Heart right ventricle (tissue), 16 donors: Measurements from ENCODE around the gene RCBTB2. TPM values are rescaled to one million over a fixed set of nuclear protein-coding genes. Genes with fewer than 3 reads are reported as not detected.

Source experiments
- ATAC-seq, 8 donors: fragments of 200-7000 bp; cut with Tn5 transposase; one replicate each; pipeline ENCODE4 v1.9.1; 2020; ENCODE audit warnings: mild to moderate bottlenecking in 8 of 8, moderate library complexity in 8 of 8, moderate number of reproducible peaks in 1 of 8
- DNase-seq, 2 donors: peaks; one replicate each; pipeline ENCODE4 v3.0.0-alpha.2; 2020
- H3K27ac ChIP-seq, 10 donors: fragments of 200-600 bp; sonication (generic) in 2 of 10; one replicate each; pipeline versions ENCODE4 v1.5.0 to v1.8.0; 2020 to 2022; ENCODE audit warnings: mild to moderate bottlenecking in 3 of 10
- H3K27me3 ChIP-seq, 7 donors: fragments of 200-600 bp; one replicate each; pipeline ENCODE4 v1.8.0; 2021 to 2022; ENCODE audit warnings: mild to moderate bottlenecking in 2 of 7
- H3K36me3 ChIP-seq, 9 donors: fragments of 200-600 bp; sonication (generic) in 1 of 9; one replicate each; pipeline versions ENCODE4 v1.5.0 to v1.8.0; 2020 to 2022; ENCODE audit warnings: mild to moderate bottlenecking in 2 of 9
- H3K4me1 ChIP-seq, 9 donors: fragments of 200-600 bp; sonication (generic) in 1 of 9; one replicate each; pipeline versions ENCODE4 v1.5.0 to v1.8.0; 2020 to 2022; ENCODE audit warnings: mild to moderate bottlenecking in 4 of 9
- H3K4me3 ChIP-seq, 10 donors: fragments of 200-600 bp; sonication (generic) in 2 of 10; one replicate each; pipeline versions ENCODE4 v1.5.0 to v1.8.0; 2020 to 2022; ENCODE audit warnings: mild to moderate bottlenecking in 7 of 10, moderate library complexity in 2 of 10
- H3K9me3 ChIP-seq, 11 donors: fragments of 200-600 bp in 10 of 11; sonication (generic) in 2 of 11; one replicate each; pipeline versions ENCODE4 v1.5.0 to v1.8.0; 2013 to 2022; ENCODE audit warnings: mild to moderate bottlenecking in 2 of 11, control low read depth in 1 of 11, moderate library complexity in 1 of 11
- CTCF ChIP-seq, 9 donors: fragments of 200-600 bp; sonication (generic) in 2 of 9; IDR thresholded peaks; one replicate each; pipeline versions ENCODE4 v1.5.0 to v1.8.0; 2021 to 2022; ENCODE audit warnings: antibody characterized with exemption in 9 of 9, mild to moderate bottlenecking in 5 of 9, moderate library complexity in 1 of 9
- WGBS, 2 donors: extraction: QIAGEN DNeasy Blood & Tissue Kit; methylation state at CpG; one replicate each; pipeline ENCODE4 v1.1.7; 2013; ENCODE audit warnings: inconsistent platforms in 1 of 2; 5-methylcytosine and 5-hydroxymethylcytosine counted together
- intact Hi-C, 10 donors: fragments of 100-400 bp; cut with DNase I; formaldehyde crosslinking; loops; one replicate each; pipeline versions ENCODE4 v1.11.1 to v1.14.2; 2022
- polyA plus RNA-seq, 2 donors: library from polyadenylated mRNA; stranded (reverse); fragments of 200-250 nt; gene quantifications; one replicate each; pipeline ENCODE4 v1.2.3, GENCODE V29; 2013
- total RNA-seq, 10 donors: library from RNA; stranded (reverse); fragmentation: NEBNext Ultra II Directional in 3 of 10; extraction: Animal tissue kit (Norgen Biotek cat#: 25700) in 3 of 10; gene quantifications; one replicate each; pipeline versions ENCODE4 v1.2.1 to v1.2.4, GENCODE V29; 2021 to 2023
- donor health status: Arrhythmogenic right ventricular cardiomyopathy.
- donor health status: ischemic (EF 13 %, LVEDD 7.1; RV severe dilation, severe dysfunction).
- donor health status: healthy with polysubstance abuse.
- donor health status: DM: no; HTN: yes; CAD: no.
- donor health status: DM: no; HTN: no; CAD: no.
- donor health status: ischemic (EF 25% LVEDD 6.9; RV normal size, moderate dysfunction).
- donor health status: ischemic (EF 25% LVEDD 5.7; RV mildly dilated, moderate dysfunction).
- donor health status: healthy.
- donor health status: DM: yes; HTN: yes; CAD: no.
- donor health status: Ischemic cardiomyopathy.
- donor health status: ischemic (EF 35%, LVEDD 5.7; RV mildly dilated, moderate dysfunction).
- donor health status: nonischemic (EF 11% LVEDD 7.7; RV severe dilation, severe dysfunction).
- donor health status: DM: yes; HTN: yes; CAD: no.
- donor health status: PGD.
- donor health status: ischemic (EF 29% LVEDD 5.4; RV normal size, mild dysfunction).
- donor health status: nonischemic (EF 23%, LVEDD 6.1; RV moderate dilation, normal function).

The RCBTB2 gene
- total and polyA plus RNA-seq, 12 donors, result 4.9 to 22.9 (median 12.2) TPM

- no peak for DNase-seq
- Histone ChIP-seq H3K27me3 (no peaks in the 10 kb centered on the region), H3K4me3 (peak overlapping the region in 1 of 10 donors; percentile 32), H3K4me1 (peaks cover 14 to 26% (median 22%) of the 10 kb centered on the region in 9 donors), H3K27ac (peak overlapping the region; percentile 65 to 86 (median 81)), H3K36me3 (no peaks in the 10 kb centered on the region), H3K9me3 (no peaks in the 10 kb centered on the region)
- TF ChIP-seq CTCF (IDR thresholded peaks at IDR 0.05), result no peak
- ATAC-seq, result peak in 7 of 8 donors; percentile 17 to 63 (median 41)
- 73 to 78% methylated on average over 4 of the region's 4 CpGs for WGBS, 2 donors
- intact Hi-C loops, result no loop called here
Measured at GRCh38 chr13:48542138-48542537, 9.3 kb upstream of the RCBTB2 start.

- Histone ChIP-seq H3K27me3 (no peaks in the 10 kb centered on the region), H3K36me3 (no peaks in the 10 kb centered on the region), H3K4me1 (peaks cover 14 to 34% (median 22%) of the 10 kb centered on the region in 9 donors), H3K9me3 (no peaks in the 10 kb centered on the region), H3K4me3 (no peak overlapping the region), H3K27ac (no peak overlapping the region)
- ATAC-seq (peak in 1 of 8 donors; percentile 26), DNase-seq (no peak)
- TF ChIP-seq CTCF (IDR thresholded peaks at IDR 0.05), result no peak
- intact Hi-C loops, result loop anchor here in 1 of 10 donors (5.0 kb wide), 1 partner anchor 38 kb away; no protein-coding TSS in a partner anchor
Measured at GRCh38 chr13:48539550-48539949, 6.7 kb upstream of the RCBTB2 start.

DNA sequence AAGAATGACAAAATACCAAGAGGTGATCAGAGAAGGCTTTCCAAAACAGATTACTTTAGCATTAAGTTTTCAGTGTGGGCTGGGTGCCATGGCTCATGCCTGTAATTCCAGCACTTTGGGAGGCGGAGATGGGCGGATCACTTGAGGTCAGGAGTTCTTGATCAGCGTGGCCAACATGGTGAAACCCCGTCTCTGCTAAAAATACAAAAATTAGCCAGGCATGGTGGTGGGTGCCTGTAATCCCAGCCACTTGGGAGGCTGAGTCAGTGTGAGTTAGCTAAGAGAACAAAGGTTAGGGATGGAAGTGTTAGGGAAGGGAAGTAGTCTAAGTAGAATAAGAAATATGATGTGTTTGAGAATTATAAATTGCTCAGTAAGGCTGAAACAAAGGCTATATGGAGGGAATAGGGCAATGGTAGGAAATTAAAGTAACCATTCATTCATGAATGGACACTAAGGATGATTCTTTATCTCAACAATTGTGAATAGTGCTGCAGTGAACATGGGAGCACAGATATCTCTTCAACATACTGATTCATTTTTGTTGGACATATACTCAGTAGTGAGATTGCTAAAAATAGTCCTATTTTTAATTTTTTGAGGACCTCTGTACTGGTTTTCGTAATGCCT, 3.9 kb upstream of the RCBTB2 start:
- H3K4me3 ChIP-seq, result no peak overlapping the region
- no peak for TF ChIP-seq CTCF (IDR thresholded peaks at IDR 0.05)
- intact Hi-C loops, result loop anchor here in 1 of 10 donors (5.0 kb wide), 1 partner anchor 41 kb away; no protein-coding TSS in a partner anchor
- peaks cover 2 to 26% (median 9%) of the 10 kb centered on the region in 9 donors for H3K4me1 ChIP-seq
- no peaks in the 10 kb centered on the region for H3K27me3 ChIP-seq
- no peak overlapping the region for H3K27ac ChIP-seq
- WGBS, 2 donors, result 92 to 93% methylated on average over 5 of the region's 5 CpGs
- ATAC-seq (no peak), DNase-seq (no peak)
- no peaks in the 10 kb centered on the region for H3K36me3 ChIP-seq
- no peaks in the 10 kb centered on the region for H3K9me3 ChIP-seq

DNA sequence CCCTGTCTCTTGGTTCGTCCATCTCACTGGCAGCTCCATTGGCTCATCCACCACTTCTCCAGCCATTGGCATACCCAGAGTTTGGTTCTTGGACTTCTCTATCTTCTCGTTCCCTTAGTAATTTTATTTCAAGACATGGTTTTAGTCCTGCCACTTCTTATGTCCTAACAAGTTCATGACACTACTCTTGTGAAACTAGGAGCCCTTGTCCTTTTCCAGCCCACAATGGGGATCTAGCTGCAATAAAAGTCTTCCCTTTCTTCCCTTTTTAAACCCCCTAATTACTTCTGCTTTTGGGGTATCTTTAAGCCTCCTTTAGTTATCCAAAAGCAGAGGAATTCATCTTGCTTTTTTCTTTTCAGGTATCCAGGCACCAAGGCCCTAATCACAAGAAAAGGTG, 2.9 kb upstream of the RCBTB2 start:
- Histone ChIP-seq H3K4me1 (peaks cover 3 to 35% (median 16%) of the 10 kb centered on the region in 9 donors), H3K9me3 (no peaks in the 10 kb centered on the region), H3K4me3 (no peak overlapping the region), H3K27me3 (no peaks in the 10 kb centered on the region), H3K36me3 (no peaks in the 10 kb centered on the region), H3K27ac (peak overlapping the region in 1 of 10 donors; percentile 99)
- DNase-seq (no peak), ATAC-seq (no peak)
- WGBS, 2 donors, result 96 to 97% methylated on average over 2 of the region's 2 CpGs
- no peak for TF ChIP-seq CTCF (IDR thresholded peaks at IDR 0.05)
- intact Hi-C loops, result loop anchor here in 1 of 10 donors (5.0 kb wide), 1 partner anchor 42 kb away; no protein-coding TSS in a partner anchor
